GM21390 (cell line): ENCODE measurements around the gene RAI2.

ENCODE experiments used
- ATAC-seq: cut with Tn5 transposase; IDR thresholded peaks from one replicate; pipeline ENCODE4 v1.9.1; 2021; ENCODE audit not compliant: unreplicated experiment

Gene RAI2

GRCh38 chrX:17860811-17861488, at the start of gene RAI2:
TSS of gene RAI2 (minus strand) at chrX:17861298. CDS start at chrX:17802010, 59,288 bp downstream.
- ATAC-seq: no peak

GRCh38 chrX:17888421-17888820, 27.3 kb upstream of the RAI2 start:
- no peak for ATAC-seq

DNA sequence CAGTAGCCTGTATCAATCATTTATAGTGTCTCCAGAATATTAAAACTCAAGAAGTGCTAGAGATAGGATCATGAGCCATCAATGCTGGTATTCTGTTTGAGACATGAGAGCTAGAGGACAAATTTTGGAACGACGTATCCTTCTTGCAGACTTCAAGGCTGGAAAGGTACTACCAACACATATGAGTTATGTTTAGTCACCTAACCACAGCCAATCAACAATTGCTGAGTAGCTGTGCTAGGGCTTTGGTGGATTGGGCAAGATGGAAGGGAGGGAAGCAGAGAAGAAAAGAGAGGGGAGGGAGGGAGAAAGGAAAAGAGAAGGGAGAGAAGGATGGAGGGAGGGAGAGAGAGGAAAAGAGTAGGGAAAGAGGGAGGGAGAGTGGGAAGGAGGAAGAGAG, 21.6 kb upstream of the RAI2 start:
- no peak for ATAC-seq

DNA sequence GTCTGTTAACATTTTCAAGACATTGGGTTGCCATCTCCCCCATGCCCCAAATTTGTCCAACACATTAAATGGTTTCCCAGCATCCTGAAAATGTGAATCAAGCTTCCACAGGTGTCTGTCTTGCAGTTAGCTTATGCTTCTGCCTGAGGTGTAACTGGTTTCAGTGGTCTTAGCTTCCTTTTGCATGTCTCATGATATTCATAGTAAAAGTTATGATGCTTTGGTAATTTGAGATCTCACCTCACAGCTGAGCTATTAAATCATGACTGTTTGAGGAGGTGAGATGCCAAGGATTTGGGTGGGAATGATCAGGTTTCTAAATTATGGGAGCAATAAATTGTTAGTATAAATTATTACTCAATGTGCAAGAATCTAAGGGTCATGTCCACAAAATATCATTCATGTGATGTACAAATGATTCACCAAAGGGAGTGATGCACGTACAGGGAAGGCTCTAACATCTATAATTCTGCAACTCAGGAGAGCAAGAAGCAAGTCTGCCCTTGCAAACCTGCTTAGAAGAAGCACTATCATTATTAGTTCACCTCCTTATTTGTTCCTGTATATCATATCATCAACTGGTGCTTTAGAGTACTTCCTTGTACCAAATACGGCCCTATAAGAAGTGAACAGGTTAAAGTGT, 17.1 kb upstream of the RAI2 start:
- no peak for ATAC-seq

GRCh38 chrX:17876135-17876534, 15.0 kb upstream of the RAI2 start:
- no peak for ATAC-seq

DNA sequence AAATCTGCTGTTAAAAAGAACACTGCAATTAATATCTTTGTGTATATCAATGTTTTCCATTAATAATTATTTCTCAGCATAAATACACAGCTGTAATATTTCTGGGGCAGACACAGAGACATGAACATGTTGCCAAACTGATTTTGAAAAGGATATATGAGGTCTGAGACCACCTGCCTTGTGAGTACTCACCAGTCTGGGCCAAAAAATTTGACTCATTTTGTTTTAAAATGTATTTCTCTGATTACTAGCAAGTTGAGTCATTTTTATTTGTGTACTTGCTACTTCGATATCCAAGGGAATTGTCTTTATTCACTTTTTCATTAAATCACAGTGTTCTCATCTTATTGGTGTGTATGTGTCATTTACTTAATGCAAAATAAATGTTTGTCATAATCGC, 8.5 kb upstream of the RAI2 start:
- ATAC-seq: no peak

- no peak for ATAC-seq
Observed at GRCh38 chrX:17861489-17862011, 452 bp upstream of the RAI2 start.

DNA sequence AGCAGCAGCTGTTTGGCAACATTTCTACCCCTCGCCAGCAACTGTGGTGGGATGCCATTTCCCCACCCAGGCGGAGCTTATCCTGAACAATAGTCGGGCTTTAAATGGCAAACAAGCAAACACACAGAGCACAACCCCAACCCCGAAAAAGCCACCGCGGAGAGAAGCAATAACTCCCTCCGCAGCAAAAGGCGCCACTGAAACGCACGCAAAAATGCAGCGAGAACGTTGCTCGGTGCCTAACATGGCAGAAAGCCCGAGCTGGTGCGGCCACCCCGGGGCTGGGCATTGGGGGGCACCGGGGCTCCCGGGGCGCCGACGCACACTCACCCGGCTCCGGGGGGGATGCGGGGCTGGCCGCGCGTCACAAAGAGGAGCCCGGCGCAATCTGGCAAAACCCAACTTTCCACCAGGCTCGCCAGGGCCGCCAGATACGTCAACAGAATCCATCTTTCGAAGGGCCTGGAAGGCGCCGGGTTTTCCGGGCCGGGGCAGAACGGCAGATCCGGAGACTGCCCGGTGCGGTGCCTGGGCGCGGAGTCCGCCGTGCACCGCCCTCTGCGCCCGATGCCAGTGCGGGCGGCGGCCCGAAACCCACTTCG, 818 bp downstream of the RAI2 start:
- ATAC-seq: no peak

DNA sequence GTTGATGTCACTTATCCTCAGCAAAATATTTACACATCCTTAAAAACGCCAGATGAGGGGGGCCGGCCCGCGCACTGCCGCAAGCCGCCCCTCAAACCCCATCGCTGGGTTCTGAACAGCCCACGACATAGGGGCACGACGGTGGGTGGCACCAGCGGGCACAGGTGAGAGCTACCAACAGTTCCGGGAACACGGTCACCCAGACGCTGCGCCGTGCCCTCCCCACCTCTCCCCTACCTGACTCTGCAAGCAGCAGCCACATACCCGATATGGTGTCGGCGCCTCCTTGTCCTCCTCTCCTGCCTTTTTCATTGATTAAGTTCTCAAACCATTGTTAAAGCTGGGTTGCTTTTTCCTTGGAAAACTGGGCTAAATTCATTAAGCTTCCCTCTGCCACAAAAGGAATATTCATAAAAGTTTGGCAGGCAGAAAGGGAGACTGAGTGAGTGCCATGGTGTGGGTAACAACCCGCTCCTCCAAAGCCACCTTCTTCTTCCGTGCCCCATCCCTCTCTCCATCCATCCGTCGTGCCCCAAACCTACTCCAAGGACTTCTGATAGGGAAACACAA, 1.4 kb downstream of the RAI2 start:
- no peak for ATAC-seq

- no peak for ATAC-seq
Observed at GRCh38 chrX:17854531-17854930, 6.6 kb downstream of the RAI2 start.

GRCh38 chrX:17854069-17854468, 7.0 kb downstream of the RAI2 start:
- no peak for ATAC-seq

GRCh38 chrX:17851874-17852273, 9.2 kb downstream of the RAI2 start:
- no peak for ATAC-seq

- no peak for ATAC-seq
Observed at GRCh38 chrX:17848545-17849265, 12.4 kb downstream of the RAI2 start.

DNA sequence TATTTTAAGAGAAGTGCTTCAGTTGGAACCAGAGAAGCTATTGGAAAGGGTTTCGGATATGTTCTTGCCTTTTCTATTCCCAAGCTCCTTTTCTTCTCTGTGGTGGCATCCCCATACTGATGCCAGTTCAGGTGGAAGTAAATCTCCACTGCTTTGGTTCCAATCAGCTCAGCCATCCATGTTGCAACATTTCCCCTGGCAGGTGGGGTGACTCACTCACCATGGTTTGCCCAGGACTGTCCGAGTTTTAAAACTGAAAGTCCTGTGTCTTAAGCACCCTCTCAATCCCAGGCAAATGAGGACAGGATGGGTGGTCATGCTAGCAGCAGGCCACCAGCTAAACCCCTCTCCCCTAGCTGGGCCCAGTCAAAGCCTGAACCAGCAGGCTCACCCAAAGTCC, 15.1 kb downstream of the RAI2 start:
- ATAC-seq: no peak

GRCh38 chrX:17844236-17844635, 16.9 kb downstream of the RAI2 start:
- ATAC-seq: no peak

DNA sequence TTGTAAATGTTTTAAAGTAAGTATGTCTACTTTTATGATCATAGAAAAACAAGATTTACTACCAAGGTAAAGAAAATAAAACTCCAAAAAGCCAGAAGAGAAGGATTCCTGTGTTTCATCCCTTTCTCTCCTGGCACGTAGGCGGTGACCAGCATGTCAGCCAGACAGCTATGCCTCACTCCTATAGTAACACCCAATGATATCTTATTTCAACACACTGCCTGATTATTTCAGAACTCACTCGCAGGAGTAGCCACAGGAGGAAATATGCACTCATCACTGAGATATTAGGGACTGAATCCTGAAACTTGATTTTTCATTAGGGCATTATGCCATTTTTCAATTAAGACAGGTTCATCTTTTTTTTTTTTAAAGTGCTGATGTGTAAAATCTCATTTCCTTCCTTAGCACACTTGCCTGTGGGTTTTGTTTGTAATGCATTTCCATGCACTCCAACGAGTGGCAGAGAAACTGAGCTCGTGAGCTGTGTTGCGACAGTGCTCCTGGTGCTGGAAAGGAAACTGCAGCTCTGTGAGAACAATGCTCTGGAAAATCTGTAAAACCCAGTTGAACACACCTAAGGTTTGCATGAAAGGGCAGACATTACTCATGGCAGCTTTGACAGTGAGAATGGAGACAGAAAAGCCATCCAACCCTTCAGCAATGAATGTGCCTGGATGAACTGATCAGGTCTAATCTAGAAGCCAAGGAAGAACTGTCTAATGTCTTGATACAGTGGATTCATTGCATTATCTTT, 18.2 kb downstream of the RAI2 start:
- ATAC-seq: no peak

DNA sequence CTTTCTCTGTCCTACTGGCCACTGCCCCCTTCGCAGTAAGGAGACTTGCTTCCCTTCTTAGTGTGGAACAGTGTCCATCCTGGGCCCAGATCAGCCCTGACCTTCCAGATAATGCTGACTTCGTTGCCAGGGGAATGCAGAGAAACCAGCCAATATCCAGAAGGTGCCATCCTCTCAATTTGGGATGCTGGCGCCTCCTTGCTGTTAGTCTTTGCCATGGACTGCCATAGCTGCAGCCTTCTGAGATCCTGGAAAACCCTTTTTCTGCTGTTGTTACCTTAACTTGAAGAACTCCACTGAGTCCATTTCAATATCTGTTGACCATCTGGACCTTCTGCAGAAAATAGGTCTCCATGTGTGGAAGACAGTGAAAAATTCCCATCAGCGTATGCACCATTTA, 21.8 kb downstream of the RAI2 start:
- no peak for ATAC-seq

DNA sequence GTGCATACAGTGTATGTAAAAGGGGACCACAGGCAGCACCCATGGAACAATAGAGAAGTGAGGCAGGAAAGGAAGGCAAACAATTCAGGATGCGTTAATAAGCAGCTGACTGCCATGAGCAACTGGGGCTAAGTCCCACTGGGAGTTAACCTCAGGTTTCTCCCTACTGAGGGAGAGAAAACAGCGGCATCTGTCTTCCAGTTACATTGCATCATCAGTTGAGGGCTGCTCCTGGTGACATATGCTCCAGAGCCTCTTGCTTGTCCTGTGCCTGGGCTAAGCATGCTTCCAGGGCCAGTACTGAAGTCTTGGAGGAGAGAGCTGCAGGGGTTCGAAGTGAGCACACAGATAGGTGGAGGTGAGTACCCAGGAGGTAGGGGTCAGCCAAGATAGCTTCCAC, 24.3 kb downstream of the RAI2 start:
- ATAC-seq: no peak

DNA sequence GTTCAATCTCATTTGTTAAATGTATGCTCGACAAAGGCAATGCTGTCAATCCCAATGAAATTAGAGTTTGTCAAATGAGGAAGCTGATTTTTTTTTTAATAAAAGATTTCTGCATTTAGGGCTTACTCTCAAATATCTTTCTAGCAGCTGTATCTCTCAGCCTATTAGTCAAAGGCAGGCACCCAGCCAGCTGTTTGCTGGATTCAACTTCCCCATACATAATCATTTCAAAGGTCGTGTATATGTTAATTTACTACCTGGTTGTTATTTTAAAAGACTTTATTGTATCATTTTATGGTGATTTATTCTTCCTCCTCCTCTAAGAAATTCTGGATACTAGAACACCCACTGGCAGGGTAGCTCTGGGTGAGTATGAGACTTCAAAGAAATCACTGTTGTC, 27.1 kb downstream of the RAI2 start:
- ATAC-seq: no peak

DNA sequence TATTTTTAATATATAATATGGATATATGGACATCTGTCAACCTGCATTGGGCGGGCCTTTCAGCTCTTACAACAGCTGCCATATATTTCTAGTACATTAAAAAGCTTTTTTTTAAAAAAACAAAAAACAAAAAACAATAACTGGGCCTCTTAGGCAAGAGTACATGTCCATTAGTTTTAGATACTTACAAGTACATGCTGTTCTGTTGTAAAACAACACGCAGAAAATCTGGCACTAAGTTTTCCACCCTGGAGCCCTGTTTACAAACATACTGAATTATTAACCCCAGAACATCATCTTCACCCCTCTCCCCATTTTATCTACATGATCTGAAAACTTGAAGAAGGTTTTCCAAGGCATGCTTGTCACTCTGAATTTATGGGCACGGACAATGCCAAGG, 29.8 kb downstream of the RAI2 start:
- ATAC-seq: no peak

DNA sequence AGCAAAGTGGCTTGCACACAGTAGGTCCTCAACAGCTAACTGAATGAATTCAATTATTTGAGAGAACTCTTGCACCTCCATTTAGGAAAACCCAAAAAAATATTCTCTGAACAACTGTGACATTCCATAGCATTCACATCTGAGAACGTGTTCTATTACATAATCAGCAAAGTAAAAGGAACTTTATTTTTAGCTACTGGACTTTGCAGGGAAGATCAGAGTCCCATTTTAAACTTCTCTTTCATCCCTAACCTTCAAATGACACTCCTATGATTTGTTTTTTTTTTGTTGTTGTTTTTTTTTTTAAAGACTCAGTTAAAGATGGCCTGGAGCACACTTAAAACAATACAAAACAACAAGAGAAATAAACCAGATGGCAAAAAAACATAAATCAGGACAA, 30.9 kb downstream of the RAI2 start:
- ATAC-seq: no peak
